ENCODE data around the gene PRR12. TPM values are rescaled to one million over a fixed set of nuclear protein-coding genes. Genes with fewer than 3 reads are reported as not detected.

The PRR12 gene
- total RNA-seq, 1 donor from 2014 or later: 8.9 TPM

GRCh38 chr19:49605605-49606004, 14.6 kb downstream of the PRR12 start:
- no peak for DNase-seq (ENCODE audit: low read depth)
- peaks cover 1% of the 10 kb centered on the region for H3K36me3 ChIP-seq (ENCODE audit: control insufficient read depth, insufficient read depth, low read length)
- H3K4me3 ChIP-seq (ENCODE audit: low read depth, low read length): no peak overlapping the region
- H3K27me3 ChIP-seq (ENCODE audit: control insufficient read depth, insufficient read depth, low read length): no peaks in the 10 kb centered on the region
- TF ChIP-seq CTCF (IDR thresholded peaks at IDR 0.05; ENCODE audit: insufficient read depth, low read length, poor library complexity, severe bottlenecking): no peak

- H3K4me3 ChIP-seq (ENCODE audit: low read depth, low read length): no peak overlapping the region
- no peak for TF ChIP-seq CTCF (IDR thresholded peaks at IDR 0.05; ENCODE audit: insufficient read depth, low read length, poor library complexity, severe bottlenecking)
- no peaks in the 10 kb centered on the region for H3K36me3 ChIP-seq (ENCODE audit: control insufficient read depth, insufficient read depth, low read length)
- H3K27me3 ChIP-seq (ENCODE audit: control insufficient read depth, insufficient read depth, low read length): no peaks in the 10 kb centered on the region
- no peak for DNase-seq (ENCODE audit: low read depth)
Observed at GRCh38 chr19:49609499-49610092, 18.6 kb downstream of the PRR12 start.

GRCh38 chr19:49613374-49613773, 22.4 kb downstream of the PRR12 start:
- DNase-seq (ENCODE audit: low read depth): no peak
- H3K27me3 ChIP-seq (ENCODE audit: control insufficient read depth, insufficient read depth, low read length): no peaks in the 10 kb centered on the region
- H3K36me3 ChIP-seq (ENCODE audit: control insufficient read depth, insufficient read depth, low read length): peaks cover 3% of the 10 kb centered on the region
- no peak overlapping the region for H3K4me3 ChIP-seq (ENCODE audit: low read depth, low read length)
- no peak for TF ChIP-seq CTCF (IDR thresholded peaks at IDR 0.05; ENCODE audit: insufficient read depth, low read length, poor library complexity, severe bottlenecking)

- peak; percentile 55 for DNase-seq (ENCODE audit: low read depth)
- H3K36me3 ChIP-seq (ENCODE audit: control insufficient read depth, insufficient read depth, low read length): peaks cover 3% of the 10 kb centered on the region
- H3K4me3 ChIP-seq (ENCODE audit: low read depth, low read length): no peak overlapping the region
- no peaks in the 10 kb centered on the region for H3K27me3 ChIP-seq (ENCODE audit: control insufficient read depth, insufficient read depth, low read length)
- no peak for TF ChIP-seq CTCF (IDR thresholded peaks at IDR 0.05; ENCODE audit: insufficient read depth, low read length, poor library complexity, severe bottlenecking)
Observed at GRCh38 chr19:49614096-49614833, 23.3 kb downstream of the PRR12 start.

GRCh38 chr19:49615861-49616260, 24.9 kb downstream of the PRR12 start:
- Histone ChIP-seq H3K4me3 (ENCODE audit: low read depth, low read length) (no peak overlapping the region), H3K27me3 (ENCODE audit: control insufficient read depth, insufficient read depth, low read length) (no peaks in the 10 kb centered on the region), H3K36me3 (ENCODE audit: control insufficient read depth, insufficient read depth, low read length) (peaks cover 3% of the 10 kb centered on the region)
- DNase-seq (ENCODE audit: low read depth): no peak
- no peak for TF ChIP-seq CTCF (IDR thresholded peaks at IDR 0.05; ENCODE audit: insufficient read depth, low read length, poor library complexity, severe bottlenecking)

Data from kidney epithelial cell (primary cell).